Measurements from ENCODE around the gene POPDC2.

POPDC2 gene

DNA sequence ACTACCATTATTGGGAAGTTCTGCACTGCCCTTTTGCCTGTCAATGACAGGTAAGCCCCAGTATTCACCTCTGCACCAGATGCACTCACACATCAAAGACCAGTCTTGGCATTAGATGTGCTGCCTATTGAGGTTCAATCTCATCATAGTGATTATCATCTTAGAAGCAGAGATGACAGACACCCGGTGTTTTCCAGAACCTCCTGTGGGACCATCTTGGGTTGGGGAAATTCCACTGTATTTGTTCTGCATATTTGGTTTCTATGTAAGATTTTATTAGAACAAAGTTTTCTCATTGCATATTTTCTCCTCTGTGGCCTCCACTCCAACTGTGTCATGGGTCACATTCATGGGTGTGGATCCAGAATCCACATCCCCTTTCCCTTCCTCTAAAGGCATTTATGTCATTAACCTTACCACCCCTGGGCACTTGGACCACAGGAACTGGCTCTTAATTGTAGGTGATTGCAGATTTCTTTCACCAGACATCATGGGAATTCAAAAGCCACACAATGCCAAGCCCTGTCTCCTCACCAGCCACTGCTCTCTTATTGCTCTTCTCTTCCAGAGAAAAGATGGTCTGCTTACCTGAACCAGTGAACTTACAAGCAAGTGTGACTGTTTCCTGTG lies 31.5 kb downstream of the POPDC2 start:
- no peak overlapping the region; the same call in 1 of the 2 replicates for H3K4me3 ChIP-seq (ENCODE audit: low read depth, low read length)
- no peak for DNase-seq (ENCODE audit: low read depth)
- TF ChIP-seq, protein P1, sequence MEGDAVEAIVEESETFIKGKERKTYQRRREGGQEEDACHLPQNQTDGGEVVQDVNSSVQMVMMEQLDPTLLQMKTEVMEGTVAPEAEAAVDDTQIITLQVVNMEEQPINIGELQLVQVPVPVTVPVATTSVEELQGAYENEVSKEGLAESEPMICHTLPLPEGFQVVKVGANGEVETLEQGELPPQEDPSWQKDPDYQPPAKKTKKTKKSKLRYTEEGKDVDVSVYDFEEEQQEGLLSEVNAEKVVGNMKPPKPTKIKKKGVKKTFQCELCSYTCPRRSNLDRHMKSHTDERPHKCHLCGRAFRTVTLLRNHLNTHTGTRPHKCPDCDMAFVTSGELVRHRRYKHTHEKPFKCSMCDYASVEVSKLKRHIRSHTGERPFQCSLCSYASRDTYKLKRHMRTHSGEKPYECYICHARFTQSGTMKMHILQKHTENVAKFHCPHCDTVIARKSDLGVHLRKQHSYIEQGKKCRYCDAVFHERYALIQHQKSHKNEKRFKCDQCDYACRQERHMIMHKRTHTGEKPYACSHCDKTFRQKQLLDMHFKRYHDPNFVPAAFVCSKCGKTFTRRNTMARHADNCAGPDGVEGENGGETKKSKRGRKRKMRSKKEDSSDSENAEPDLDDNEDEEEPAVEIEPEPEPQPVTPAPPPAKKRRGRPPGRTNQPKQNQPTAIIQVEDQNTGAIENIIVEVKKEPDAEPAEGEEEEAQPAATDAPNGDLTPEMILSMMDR (IDR thresholded peaks at IDR 0.05; ENCODE audit: low read depth, low read length, missing control alignments) = no peak

DNA sequence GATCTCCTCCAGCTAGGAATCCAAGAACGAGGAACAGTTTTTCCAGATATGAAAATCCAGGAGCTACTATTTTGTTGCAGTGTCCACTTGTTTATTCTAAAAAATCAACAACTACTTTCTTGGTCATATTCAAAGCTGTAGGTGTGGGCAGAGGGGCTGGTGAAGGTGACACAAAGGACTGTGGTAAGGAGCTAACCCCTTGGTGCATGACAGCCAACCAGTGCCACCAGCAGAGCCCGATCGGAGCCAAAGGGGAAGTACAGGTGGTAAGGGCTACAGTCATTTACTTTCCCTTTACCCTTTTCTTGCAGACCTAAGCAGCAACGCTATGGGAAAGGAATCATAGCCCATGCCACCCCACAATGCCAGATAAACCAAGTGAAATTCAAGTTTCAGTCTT lies 32.0 kb downstream of the POPDC2 start:
- no peak overlapping the region; the same call in 1 of the 2 replicates for H3K4me3 ChIP-seq (ENCODE audit: low read depth, low read length)
- no peak for DNase-seq (ENCODE audit: low read depth)
- TF ChIP-seq, protein P1 (IDR thresholded peaks at IDR 0.05; ENCODE audit: low read depth, low read length, missing control alignments) = no peak

DNA sequence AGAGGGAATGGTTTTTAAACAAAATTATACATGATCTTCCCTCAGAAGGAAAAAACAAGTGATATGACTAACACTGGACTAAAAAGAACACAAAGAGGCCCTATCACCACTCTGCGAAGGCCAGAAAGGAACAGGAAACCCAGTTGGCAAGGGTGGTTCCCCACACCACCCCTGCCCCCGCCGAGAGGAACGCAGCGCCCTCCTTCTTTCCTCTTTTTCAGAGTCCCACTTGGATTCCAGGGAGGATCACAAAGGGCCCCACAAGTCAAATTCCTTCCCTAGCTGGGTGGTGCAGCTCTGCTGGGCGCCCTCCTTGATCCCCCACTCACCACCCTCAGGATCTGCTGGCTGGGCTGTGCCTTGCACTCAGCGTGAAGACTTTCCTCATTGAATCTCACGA lies 32.9 kb downstream of the POPDC2 start:
- TF ChIP-seq, protein P1 (IDR thresholded peaks at IDR 0.05; ENCODE audit: low read depth, low read length, missing control alignments) = no peak
- peak overlapping the region; percentile 6; the same call in 1 of the 2 replicates for H3K4me3 ChIP-seq (ENCODE audit: low read depth, low read length)
- DNase-seq (ENCODE audit: low read depth) = no peak

DNA sequence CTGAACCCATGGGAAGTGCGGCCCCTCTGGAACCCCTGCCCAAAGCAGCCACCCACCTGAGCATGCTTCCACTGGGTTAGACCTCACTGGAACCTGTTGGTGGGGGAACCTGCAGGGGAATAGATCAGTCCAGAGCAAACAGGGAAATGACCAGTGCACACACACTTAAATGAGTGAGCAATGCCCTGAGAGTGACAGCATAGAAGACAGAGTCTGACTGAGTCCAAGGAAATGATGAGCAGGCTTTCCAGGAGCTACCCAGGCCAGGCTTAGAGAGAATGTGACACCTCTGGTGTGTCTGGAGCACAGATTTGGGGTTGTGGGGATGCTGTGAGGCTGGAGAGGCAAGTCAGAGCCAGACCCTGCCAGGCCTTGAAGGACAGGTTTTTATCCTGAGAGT lies 34.2 kb downstream of the POPDC2 start:
- no peak overlapping the region for H3K4me3 ChIP-seq (ENCODE audit: low read depth, low read length)

DNA sequence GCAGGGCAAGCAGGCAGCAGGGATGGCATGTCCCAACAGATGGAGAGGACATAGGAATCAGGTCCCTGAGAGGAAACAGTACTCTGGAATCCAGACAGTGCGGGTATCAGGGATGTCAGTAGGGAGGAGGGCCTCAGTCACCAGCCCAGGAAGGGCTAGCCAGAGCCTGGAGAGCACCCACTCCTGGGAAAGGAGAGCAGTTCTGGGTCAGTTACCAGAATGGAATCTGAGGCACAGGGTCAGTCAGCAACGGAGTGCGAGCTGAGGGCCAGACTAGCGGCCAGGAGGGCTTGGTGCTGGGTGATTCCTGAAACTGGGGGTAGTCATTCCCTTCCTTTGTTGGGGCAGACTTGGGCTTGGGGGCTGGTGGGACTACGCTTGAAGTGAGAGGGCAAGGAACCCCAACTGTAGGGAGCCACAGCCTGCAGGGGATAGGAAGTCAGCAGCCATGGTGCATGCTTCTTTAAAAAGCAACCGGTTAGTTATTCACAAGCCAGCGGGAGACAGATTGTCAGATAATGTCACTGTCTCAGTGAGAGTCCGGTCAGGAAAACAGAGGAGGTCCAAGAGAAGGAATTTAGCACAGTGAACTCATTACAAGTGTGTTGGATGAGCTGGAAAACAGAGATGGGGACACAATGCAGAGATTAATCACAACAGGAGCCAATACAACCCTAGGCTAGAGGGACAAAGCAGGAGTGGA lies 34.8 kb downstream of the POPDC2 start:
- TF ChIP-seq, protein P1 (IDR thresholded peaks at IDR 0.05; ENCODE audit: low read depth, low read length, missing control alignments) = no peak
- DNase-seq (ENCODE audit: low read depth) = no peak
- H3K4me3 ChIP-seq (ENCODE audit: low read depth, low read length) = no peak overlapping the region

More for the DNA sequence above, 34.2 kb downstream of the POPDC2 start:
- TF ChIP-seq, protein P1 (IDR thresholded peaks at IDR 0.05; ENCODE audit: low read depth, low read length, missing control alignments) = no peak
- no peak for DNase-seq (ENCODE audit: low read depth)

DNA sequence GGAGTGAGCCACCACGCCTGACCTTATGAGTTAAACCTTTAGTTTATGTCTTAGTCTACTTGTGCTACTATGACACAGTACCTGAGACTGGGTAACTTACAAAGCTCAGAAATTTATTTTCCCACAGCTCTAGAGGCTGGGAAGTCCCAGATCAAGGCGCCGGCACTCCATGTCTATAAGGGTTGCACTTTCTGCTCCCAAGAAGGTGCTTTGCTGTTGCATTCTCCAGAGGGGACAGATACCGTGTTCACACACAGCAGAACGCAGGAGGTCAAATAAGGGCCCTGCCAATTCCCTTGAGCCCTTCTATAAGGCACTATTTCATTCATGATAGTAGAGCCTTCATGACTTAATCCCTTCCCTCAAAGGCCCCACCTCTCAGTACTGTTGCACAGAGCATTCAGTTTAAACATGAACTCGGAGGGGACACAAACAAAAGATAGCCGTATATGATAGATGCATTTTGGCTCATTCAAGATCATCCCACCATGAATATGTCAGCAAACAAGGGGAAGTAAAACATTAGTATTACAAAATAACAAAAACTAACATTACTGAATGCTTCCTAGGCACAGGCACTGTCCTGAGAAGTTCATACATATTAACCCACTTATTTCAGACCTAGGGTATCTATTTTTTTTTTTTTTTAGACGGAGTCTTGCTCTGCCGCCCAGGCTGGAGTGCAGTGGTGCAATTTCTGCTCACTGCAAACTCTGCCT lies 36.2 kb downstream of the POPDC2 start:
- TF ChIP-seq, protein P1 (IDR thresholded peaks at IDR 0.05; ENCODE audit: low read depth, low read length, missing control alignments) = no peak
- H3K4me3 ChIP-seq (ENCODE audit: low read depth, low read length) = no peak overlapping the region
- no peak for DNase-seq (ENCODE audit: low read depth)
